Loucy (cell line): Measurements from ENCODE around the gene ABHD5.

ENCODE experiments used
- H2AFZ ChIP-seq: fragments of 200-600 bp; sonication (generic); 2 replicates; pipeline ENCODE4 v1.6.0; 2016; ENCODE audit warnings: antibody characterized with exemption, mild to moderate bottlenecking, low read length, moderate library complexity
- H3F3A ChIP-seq: fragments of 200-600 bp; 2 replicates; pipeline ENCODE4 v1.6.0; 2016; ENCODE audit warnings: antibody characterized with exemption, low read depth, mild to moderate bottlenecking
- H3K27me3 ChIP-seq: fragments of 200-600 bp; sonication (generic); 2 replicates; pipeline ENCODE4 v1.6.1; 2014; ENCODE audit warnings: low read length, mild to moderate bottlenecking; ENCODE audit not compliant: insufficient read depth, poor library complexity, severe bottlenecking
- H3K36me3 ChIP-seq: fragments of 200-600 bp; sonication (generic); 2 replicates; pipeline ENCODE4 v1.6.1; 2016; ENCODE audit warnings: low read length; ENCODE audit not compliant: insufficient read depth
- H3K4me1 ChIP-seq: fragments of 200-600 bp; sonication (generic); 2 replicates; pipeline ENCODE4 v1.5.1; 2014; ENCODE audit warnings: low read length, mild to moderate bottlenecking; ENCODE audit not compliant: insufficient read depth, poor library complexity, severe bottlenecking
- H3K4me2 ChIP-seq: fragments of 200-600 bp; sonication (generic); 2 replicates; pipeline ENCODE4 v1.6.0; 2014; ENCODE audit warnings: antibody characterized with exemption, low read length, low read depth, mild to moderate bottlenecking; ENCODE audit not compliant: poor library complexity, severe bottlenecking
- H3K4me3 ChIP-seq: fragments of 200-600 bp; sonication (generic); 2 replicates; pipeline ENCODE4 v1.5.1; 2014; ENCODE audit warnings: low read length, mild to moderate bottlenecking, mixed read lengths; ENCODE audit not compliant: poor library complexity, severe bottlenecking
- H3K79me2 ChIP-seq: fragments of 200-600 bp; sonication (generic); 2 replicates; pipeline ENCODE4 v1.6.1; 2014; ENCODE audit warnings: low read length; ENCODE audit not compliant: insufficient read depth
- H3K9ac ChIP-seq: fragments of 200-600 bp; sonication (generic); 2 replicates; pipeline ENCODE4 v1.6.0; 2014; ENCODE audit warnings: mild to moderate bottlenecking, low read depth, low read length, moderate library complexity; ENCODE audit not compliant: poor library complexity, severe bottlenecking
- H3K9me2 ChIP-seq: fragments of 200-600 bp; sonication (generic); replicated peaks from 2 replicates; pipeline ENCODE4 v1.6.1; 2016; ENCODE audit warnings: low read depth, low read length, mixed read lengths
- H3K9me3 ChIP-seq: fragments of 200-600 bp; sonication (generic); 2 replicates; pipeline ENCODE4 v1.6.1; 2014; ENCODE audit warnings: mild to moderate bottlenecking, antibody characterized with exemption, low read length, low read depth; ENCODE audit not compliant: insufficient read depth
- H4K20me1 ChIP-seq: fragments of 200-600 bp; sonication (generic); 2 replicates; pipeline ENCODE4 v1.6.0; 2014; ENCODE audit warnings: antibody characterized with exemption, low read length, mild to moderate bottlenecking; ENCODE audit not compliant: insufficient read depth, poor library complexity, severe bottlenecking
- EZH2phosphoT487 ChIP-seq: fragments of 200-600 bp; IDR thresholded peaks from 2 replicates; pipeline ENCODE4 v1.6.1; 2018; ENCODE audit warnings: antibody characterized with exemption, mild to moderate bottlenecking, moderate library complexity, borderline replicate concordance
- TF ChIP-seq, protein P1 (sequence below): fragments of 200-600 bp; sonication (generic); conservative IDR thresholded peaks from 2 replicates; pipeline ENCODE4 v1.5.1; 2014; ENCODE audit warnings: mild to moderate bottlenecking, antibody characterized with exemption, low read length

Gene ABHD5

DNA sequence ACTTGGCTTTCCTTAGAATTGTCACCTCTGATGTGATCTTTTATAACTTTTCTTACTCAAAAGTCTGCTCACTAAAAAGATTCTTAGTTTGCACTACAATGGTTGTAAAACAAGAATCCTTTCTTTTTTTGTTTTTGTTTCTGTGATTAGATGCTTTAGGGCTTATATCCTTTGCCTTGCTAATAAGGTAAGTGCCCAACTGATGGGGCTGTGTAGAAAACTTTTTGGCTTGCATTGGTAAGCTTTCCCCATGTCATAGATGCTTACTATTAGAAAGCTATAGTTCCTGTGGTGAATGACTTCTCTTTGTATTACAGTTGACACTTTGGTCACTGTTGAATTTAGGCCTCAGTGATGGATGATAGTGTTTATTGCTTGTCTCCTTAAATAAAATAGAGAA is 5.1 kb downstream of the ABHD5 start:
- Histone ChIP-seq H3K36me3 (peaks cover 2% of the 10 kb centered on the region; the same call in 1 of the 2 replicates), H3K9me2 (no peaks in the 10 kb centered on the region), H3K9ac (no peak overlapping the region), H2AFZ (no peak overlapping the region), H3K79me2 (peaks cover 65% of the 10 kb centered on the region), H3K4me3 (peak overlapping the region; percentile 16), H3K9me3 (no peaks in the 10 kb centered on the region), H3F3A (no peaks in the 10 kb centered on the region), H3K4me1 (peaks cover 51% of the 10 kb centered on the region), H4K20me1 (no peaks in the 10 kb centered on the region), H3K27me3 (no peaks in the 10 kb centered on the region), H3K4me2 (peak overlapping the region; percentile 60)
- TF ChIP-seq, protein P1, sequence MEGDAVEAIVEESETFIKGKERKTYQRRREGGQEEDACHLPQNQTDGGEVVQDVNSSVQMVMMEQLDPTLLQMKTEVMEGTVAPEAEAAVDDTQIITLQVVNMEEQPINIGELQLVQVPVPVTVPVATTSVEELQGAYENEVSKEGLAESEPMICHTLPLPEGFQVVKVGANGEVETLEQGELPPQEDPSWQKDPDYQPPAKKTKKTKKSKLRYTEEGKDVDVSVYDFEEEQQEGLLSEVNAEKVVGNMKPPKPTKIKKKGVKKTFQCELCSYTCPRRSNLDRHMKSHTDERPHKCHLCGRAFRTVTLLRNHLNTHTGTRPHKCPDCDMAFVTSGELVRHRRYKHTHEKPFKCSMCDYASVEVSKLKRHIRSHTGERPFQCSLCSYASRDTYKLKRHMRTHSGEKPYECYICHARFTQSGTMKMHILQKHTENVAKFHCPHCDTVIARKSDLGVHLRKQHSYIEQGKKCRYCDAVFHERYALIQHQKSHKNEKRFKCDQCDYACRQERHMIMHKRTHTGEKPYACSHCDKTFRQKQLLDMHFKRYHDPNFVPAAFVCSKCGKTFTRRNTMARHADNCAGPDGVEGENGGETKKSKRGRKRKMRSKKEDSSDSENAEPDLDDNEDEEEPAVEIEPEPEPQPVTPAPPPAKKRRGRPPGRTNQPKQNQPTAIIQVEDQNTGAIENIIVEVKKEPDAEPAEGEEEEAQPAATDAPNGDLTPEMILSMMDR, result no peak
- no peak for TF ChIP-seq EZH2phosphoT487

DNA sequence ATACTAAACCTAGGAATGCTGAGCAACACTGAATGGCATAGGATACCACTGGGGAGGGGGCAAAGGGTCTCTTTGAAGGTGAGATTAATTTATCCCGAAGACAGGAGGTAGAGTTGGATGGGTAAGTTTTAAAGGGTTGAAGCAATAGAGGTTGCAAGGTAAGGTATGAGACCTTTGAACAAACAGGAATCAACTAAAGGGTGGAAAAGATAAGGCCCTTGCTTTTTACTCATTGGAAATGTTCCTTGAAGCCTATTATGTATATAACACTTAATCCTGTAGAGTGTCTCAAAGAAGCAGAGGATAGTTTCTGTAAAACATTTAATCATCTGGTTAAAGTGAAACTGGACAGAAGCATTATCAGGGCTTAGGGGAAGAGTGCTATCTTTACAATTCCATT is 5.7 kb downstream of the ABHD5 start:
- no peak overlapping the region for H2AFZ ChIP-seq
- peak overlapping the region; percentile 60 for H3K4me2 ChIP-seq
- H3K79me2 ChIP-seq, result peaks cover 65% of the 10 kb centered on the region
- no peaks in the 10 kb centered on the region for H3K9me3 ChIP-seq
- peak overlapping the region; percentile 16 for H3K4me3 ChIP-seq
- H3K27me3 ChIP-seq, result no peaks in the 10 kb centered on the region
- peak overlapping the region; percentile 29 for H3K9ac ChIP-seq
- no peaks in the 10 kb centered on the region for H4K20me1 ChIP-seq
- TF ChIP-seq, protein P1, result no peak
- no peaks in the 10 kb centered on the region for H3F3A ChIP-seq
- H3K36me3 ChIP-seq, result peaks cover 7% of the 10 kb centered on the region; the same call in 1 of the 2 replicates
- peaks cover 51% of the 10 kb centered on the region for H3K4me1 ChIP-seq
- H3K9me2 ChIP-seq, result no peaks in the 10 kb centered on the region

DNA sequence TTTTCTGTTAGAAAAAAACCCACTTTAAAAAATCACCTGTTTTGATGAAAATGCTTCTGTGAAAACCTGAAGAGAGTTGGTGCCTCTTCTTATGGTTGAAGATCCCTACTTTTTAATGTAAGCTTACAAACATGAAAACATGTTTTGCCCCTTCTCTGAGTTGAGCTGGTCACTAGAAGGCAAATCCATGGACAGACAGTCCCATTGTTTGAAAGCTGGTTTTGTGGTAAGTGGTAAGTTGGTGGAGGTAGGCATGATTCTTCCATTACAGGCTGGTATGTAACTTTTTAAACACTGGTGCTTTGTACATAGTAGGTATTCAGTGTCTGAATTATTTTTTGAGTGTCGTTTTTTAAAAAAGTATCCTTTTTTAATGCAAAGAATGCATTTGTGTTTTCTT is 6.1 kb downstream of the ABHD5 start:
- Histone ChIP-seq H3K9me3 (no peaks in the 10 kb centered on the region), H3K9me2 (no peaks in the 10 kb centered on the region), H3K79me2 (peaks cover 62% of the 10 kb centered on the region), H3F3A (no peaks in the 10 kb centered on the region), H3K4me2 (peak overlapping the region; percentile 60), H3K4me3 (no peak overlapping the region), H3K4me1 (peaks cover 48% of the 10 kb centered on the region), H3K36me3 (peaks cover 10% of the 10 kb centered on the region; the same call in 1 of the 2 replicates), H3K9ac (peak overlapping the region; percentile 29), H3K27me3 (no peaks in the 10 kb centered on the region), H4K20me1 (no peaks in the 10 kb centered on the region), H2AFZ (no peak overlapping the region)
- TF ChIP-seq, protein P1, result no peak
- no peak for TF ChIP-seq EZH2phosphoT487
